HCT116 (cell line): ENCODE measurements around the gene CTU1. TPM values are rescaled to one million over a fixed set of nuclear protein-coding genes. Genes with fewer than 3 reads are reported as not detected.

Experiments
- ATAC-seq: fragments of 200-7000 bp; cut with Tn5 transposase; 2 replicates; pipeline ENCODE4 v1.9.1; 2020; ENCODE audit warnings: mild to moderate bottlenecking, moderate library complexity
- BruUV-seq: library from RNA; stranded (reverse); fragments of 400-500 nt; replicated peaks from 2 replicates; lab custom pipeline; 2021; lab: Mats Ljungman, UMichigan
- CTCF ChIA-PET: fragments of 300-600 bp; sonication (Branson Sonifier 250); formaldehyde crosslinking; loops from one replicate; lab custom pipeline; 2021; ENCODE audit warnings: antibody characterized with exemption; lab: Charles Lee
- POLR2A ChIA-PET: fragments of 300-600, 350-600 bp; sonication (Branson Sonifier 250); formaldehyde crosslinking; loops from one replicate; lab custom pipeline; 2021; ENCODE audit warnings: antibody characterized with exemption; lab: Charles Lee
- RAD21 ChIA-PET, 2 experiments: fragments of 300-600 bp; sonication (Branson Sonifier 250); formaldehyde crosslinking; loops; one replicate each; lab custom pipeline; 2023; ENCODE audit warnings: low total read pairs in 2 of 2; ENCODE audit not compliant: uncharacterized antibody in 2 of 2, unreplicated experiment in 2 of 2, low non-redundant PET in 1 of 2; lab: Charles Lee
- DNase-seq: peaks from one replicate; pipeline ENCODE4 v3.0.0-alpha.2; 2010; ENCODE audit warnings: low read depth, low spot score
- H2AFZ ChIP-seq: fragments of 200-600 bp; shearing (Covaris generic), sonication (generic); 2 replicates; pipeline ENCODE4 v1.6.1; 2017; ENCODE audit warnings: low read depth, mixed run types, mixed read lengths, antibody characterized with exemption, low read length; ENCODE audit not compliant: poor library complexity, severe bottlenecking
- H3K27ac ChIP-seq: 2 replicates; pipeline ENCODE4 v1.5.1; 2012; ENCODE audit warnings: low read depth, low read length
- H3K27me3 ChIP-seq: fragments of 200-600 bp; sonication (generic); 2 replicates; pipeline ENCODE4 v1.6.1; 2016; ENCODE audit warnings: mixed run types, low read length, mixed read lengths; ENCODE audit not compliant: insufficient read depth
- H3K36me3 ChIP-seq, 2 experiments: fragments of 200-500 bp in 1 of 2; fragments of 200-600 bp in 1 of 2; sonication (Bioruptor generic) in 1 of 2; sonication (generic) in 1 of 2; 2 replicates each; pipeline versions ENCODE4 v1.5.1 to v1.6.1; 2014 to 2016; ENCODE audit warnings: low read length in 2 of 2, inconsistent platforms in 1 of 2, mixed read lengths in 1 of 2, mixed run types in 1 of 2; ENCODE audit not compliant: insufficient read depth in 2 of 2, control insufficient read depth in 1 of 2
- H3K4me1 ChIP-seq, 2 experiments: fragments of 200-600 bp in 1 of 2; sonication (generic) in 1 of 2; 2 replicates each; pipeline versions ENCODE4 v1.5.1 to v1.6.1; 2012 to 2017; ENCODE audit warnings: low read length in 2 of 2, inconsistent platforms in 1 of 2, mild to moderate bottlenecking in 1 of 2, mixed read lengths in 1 of 2, mixed run types in 1 of 2, moderate library complexity in 1 of 2; ENCODE audit not compliant: insufficient read depth in 2 of 2, control insufficient read depth in 1 of 2
- H3K4me2 ChIP-seq: fragments of 200-600 bp; sonication (generic); 2 replicates; pipeline ENCODE4 v1.6.1; 2017; ENCODE audit warnings: mixed run types, low read length, mixed read lengths
- H3K4me3 ChIP-seq, 2 experiments: fragments of 200-600 bp in 1 of 2; sonication (generic) in 1 of 2; replicated peaks in 1 of 2; 2 replicates each; pipeline ENCODE4 v1.5.1; 2011 to 2016; ENCODE audit warnings: low read length in 2 of 2, control low read depth in 1 of 2, low read depth in 1 of 2, mild to moderate bottlenecking in 1 of 2, mixed read lengths in 1 of 2, mixed run types in 1 of 2
- H3K79me2 ChIP-seq: fragments of 200-600 bp; sonication (generic); 2 replicates; pipeline ENCODE4 v1.6.1; 2017; ENCODE audit warnings: mild to moderate bottlenecking, mixed run types, low read length, moderate library complexity, mixed read lengths; ENCODE audit not compliant: insufficient read depth
- H3K9ac ChIP-seq: fragments of 200-600 bp; sonication (generic); 2 replicates; pipeline ENCODE4 v1.6.1; 2016; ENCODE audit warnings: low read length, mixed read lengths
- H3K9me2 ChIP-seq: fragments of 200-600 bp; sonication (generic), shearing (Covaris generic); 2 replicates; pipeline ENCODE4 v1.6.1; 2017; ENCODE audit warnings: mixed run types, mild to moderate bottlenecking, moderate library complexity; ENCODE audit not compliant: insufficient read depth
- H3K9me3 ChIP-seq, 2 experiments: fragments of 200-500 bp in 1 of 2; fragments of 200-600 bp in 1 of 2; sonication (Bioruptor generic) in 1 of 2; sonication (generic) in 1 of 2; 2 replicates each; pipeline ENCODE4 v1.6.1; 2014 to 2017; ENCODE audit warnings: low read length in 2 of 2, mixed read lengths in 2 of 2, inconsistent platforms in 1 of 2, low read depth in 1 of 2, mild to moderate bottlenecking in 1 of 2, mixed run types in 1 of 2, moderate library complexity in 1 of 2; ENCODE audit not compliant: control insufficient read depth in 1 of 2, insufficient read depth in 1 of 2
- H4K20me1 ChIP-seq: fragments of 200-600 bp; sonication (generic), shearing (Covaris generic); 2 replicates; pipeline ENCODE4 v1.6.1; 2017; ENCODE audit warnings: mixed run types, mild to moderate bottlenecking, moderate library complexity; ENCODE audit not compliant: insufficient read depth
- CEBPB ChIP-seq: IDR thresholded peaks from 2 replicates; pipeline ENCODE4 v1.6.1; 2012; ENCODE audit warnings: low read depth
- CTCF ChIP-seq, 3 experiments: fragments of 200-600 bp in 1 of 3; sonication (generic) in 1 of 3; IDR thresholded peaks in 2 of 3; conservative IDR thresholded peaks in 1 of 3; 2 replicates each; pipeline ENCODE4 v1.5.1; 2012 to 2017; ENCODE audit warnings: low read depth in 2 of 3, low read length in 2 of 3, antibody characterized with exemption in 1 of 3, borderline replicate concordance in 1 of 3, control low read depth in 1 of 3, mild to moderate bottlenecking in 1 of 3, mixed read lengths in 1 of 3, mixed run types in 1 of 3, moderate library complexity in 1 of 3; ENCODE audit not compliant: insufficient read depth in 1 of 3
- EGR1 ChIP-seq: IDR thresholded peaks from 2 replicates; pipeline ENCODE4 v1.6.1; 2012; ENCODE audit warnings: low read depth
- EZH2 ChIP-seq: fragments of 200-600 bp; sonication (generic); IDR thresholded peaks from 2 replicates; pipeline ENCODE4 v1.6.1; 2017; ENCODE audit warnings: antibody characterized with exemption, mixed run types
- JUND ChIP-seq: IDR thresholded peaks from 2 replicates; pipeline ENCODE4 v1.6.1; 2012
- POLR2A ChIP-seq: IDR thresholded peaks from 2 replicates; pipeline ENCODE4 v1.7.0; 2011; ENCODE audit warnings: borderline replicate concordance; ENCODE audit not compliant: insufficient read depth, insufficient read length; ENCODE audit errors: extremely low read depth
- REST ChIP-seq: IDR thresholded peaks from 2 replicates; pipeline ENCODE4 v1.6.1; 2012; ENCODE audit warnings: low read depth
- SIN3A ChIP-seq: IDR thresholded peaks from 2 replicates; pipeline ENCODE4 v1.6.1; 2012; ENCODE audit warnings: low read depth
- SRF ChIP-seq: IDR thresholded peaks from 2 replicates; pipeline ENCODE4 v1.6.1; 2012; ENCODE audit warnings: low read depth
- TCF7L2 ChIP-seq: IDR thresholded peaks from 2 replicates; pipeline ENCODE4 v1.7.0; 2011; ENCODE audit warnings: borderline replicate concordance, inconsistent platforms; ENCODE audit not compliant: insufficient read depth, insufficient read length; ENCODE audit errors: extremely low read depth
- YY1 ChIP-seq: IDR thresholded peaks from 2 replicates; pipeline ENCODE4 v1.6.1; 2011; ENCODE audit warnings: low read length, low read depth, moderate library complexity, mild to moderate bottlenecking; ENCODE audit not compliant: insufficient replicate concordance; ENCODE audit errors: extremely low read depth
- ZBTB33 ChIP-seq: IDR thresholded peaks from 2 replicates; pipeline ENCODE4 v1.6.1; 2011; ENCODE audit warnings: mild to moderate bottlenecking, low read length, moderate library complexity; ENCODE audit not compliant: insufficient replicate concordance; ENCODE audit errors: extremely low read depth
- ZFX ChIP-seq: fragments of 450-650 bp; IDR thresholded peaks from 2 replicates; pipeline ENCODE4 v1.6.1; 2017
- intact Hi-C: fragments of 100-400 bp; cut with micrococcal nuclease; formaldehyde crosslinking; loops from 2 replicates; pipeline ENCODE4 v1.10.0; 2022
- total RNA-seq: library from RNA; stranded (reverse); gene quantifications from one replicate; pipeline ENCODE4 v1.2.1, GENCODE V29; 2021; ENCODE audit not compliant: unreplicated experiment

The CTU1 gene
- total RNA-seq, 1 experiment from 2014 or later, result 14.0 TPM

- Histone ChIP-seq H3K9me2 (no peaks in the 10 kb centered on the region), H3K4me3 (no peak within 1 kb of the TSS), H3K4me1 (no peaks in the 10 kb centered on the region), H4K20me1 (no peaks in the 10 kb centered on the region), H3K9me3 (no peaks in the 10 kb centered on the region), H3K27me3 (no peaks in the 10 kb centered on the region), H3K36me3 (no peaks in the 10 kb centered on the region), H3K79me2 (no peaks in the 10 kb centered on the region), H3K4me2 (no peak within 1 kb of the TSS), H3K9ac (no peak within 1 kb of the TSS), H3K27ac (no peak within 1 kb of the TSS), H2AFZ (no peak within 1 kb of the TSS)
- ChIA-PET CTCF (no interaction called here), RAD21 (no interaction called here), POLR2A (no interaction called here)
- DNase-seq (no peak), ATAC-seq (no peak)
- TF ChIP-seq JUND, result no peak
- no peak for TF ChIP-seq EZH2
- no peak for TF ChIP-seq CEBPB
- intact Hi-C loops, result no loop called here
- no TSS peak for BruUV-seq
Observed at GRCh38 chr19:51082611-51083010, 25.6 kb downstream of the CTU1 start, which contains the start of gene KLK14. KLK14 (minus strand) TSS chr19:51082887; CDS start chr19:51082614, 273 bp downstream.

GRCh38 chr19:51081476-51081875 lies 26.7 kb downstream of the CTU1 start:
- no peak overlapping the region for H3K27ac ChIP-seq

More at GRCh38 chr19:51081476-51081875, 26.7 kb downstream of the CTU1 start:
- CTCF ChIA-PET, result interaction anchor here (1.2 kb wide), 1 partner anchor 15 kb away, joined by 4 read pairs; no protein-coding TSS in a partner anchor
- intact Hi-C loops, result no loop called here
- BruUV-seq, result no TSS peak
- Histone ChIP-seq H3K9ac (no peak overlapping the region), H3K4me2 (no peak overlapping the region), H2AFZ (no peak overlapping the region), H3K79me2 (no peaks in the 10 kb centered on the region), H3K27me3 (no peaks in the 10 kb centered on the region), H3K4me3 (no peak overlapping the region), H4K20me1 (no peaks in the 10 kb centered on the region), H3K9me3 (no peaks in the 10 kb centered on the region), H3K36me3 (no peaks in the 10 kb centered on the region), H3K9me2 (no peaks in the 10 kb centered on the region), H3K4me1 (no peaks in the 10 kb centered on the region)
- no peak for TF ChIP-seq EGR1
- TF ChIP-seq ZFX, result no peak
- no peak for TF ChIP-seq SRF
- no peak for TF ChIP-seq SIN3A
- no peak for TF ChIP-seq YY1
- no peak for TF ChIP-seq POLR2A
- no peak for TF ChIP-seq REST
- no peak for TF ChIP-seq EZH2
- TF ChIP-seq ZBTB33, result no peak
- TF ChIP-seq CTCF (IDR thresholded peaks at IDR 0.05 in 2 of 3, conservative IDR thresholded peaks at IDR 0.05 in 1 of 3; ENCODE audit: borderline replicate concordance in 1 of 3, insufficient read depth in 1 of 3, low read depth in 2 of 3, low read length in 2 of 3), result no peak
- TF ChIP-seq TCF7L2, result no peak
- POLR2A ChIA-PET, result interaction anchor here (0.5 kb wide), 1 partner anchor 64 kb away, joined by 3 read pairs; no protein-coding TSS in a partner anchor
- DNase-seq (no peak), ATAC-seq (no peak)
- RAD21 ChIA-PET, result no interaction called here
